ENCODE measurements around the gene COTL1.

Gene COTL1, protein sequence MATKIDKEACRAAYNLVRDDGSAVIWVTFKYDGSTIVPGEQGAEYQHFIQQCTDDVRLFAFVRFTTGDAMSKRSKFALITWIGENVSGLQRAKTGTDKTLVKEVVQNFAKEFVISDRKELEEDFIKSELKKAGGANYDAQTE

DNA sequence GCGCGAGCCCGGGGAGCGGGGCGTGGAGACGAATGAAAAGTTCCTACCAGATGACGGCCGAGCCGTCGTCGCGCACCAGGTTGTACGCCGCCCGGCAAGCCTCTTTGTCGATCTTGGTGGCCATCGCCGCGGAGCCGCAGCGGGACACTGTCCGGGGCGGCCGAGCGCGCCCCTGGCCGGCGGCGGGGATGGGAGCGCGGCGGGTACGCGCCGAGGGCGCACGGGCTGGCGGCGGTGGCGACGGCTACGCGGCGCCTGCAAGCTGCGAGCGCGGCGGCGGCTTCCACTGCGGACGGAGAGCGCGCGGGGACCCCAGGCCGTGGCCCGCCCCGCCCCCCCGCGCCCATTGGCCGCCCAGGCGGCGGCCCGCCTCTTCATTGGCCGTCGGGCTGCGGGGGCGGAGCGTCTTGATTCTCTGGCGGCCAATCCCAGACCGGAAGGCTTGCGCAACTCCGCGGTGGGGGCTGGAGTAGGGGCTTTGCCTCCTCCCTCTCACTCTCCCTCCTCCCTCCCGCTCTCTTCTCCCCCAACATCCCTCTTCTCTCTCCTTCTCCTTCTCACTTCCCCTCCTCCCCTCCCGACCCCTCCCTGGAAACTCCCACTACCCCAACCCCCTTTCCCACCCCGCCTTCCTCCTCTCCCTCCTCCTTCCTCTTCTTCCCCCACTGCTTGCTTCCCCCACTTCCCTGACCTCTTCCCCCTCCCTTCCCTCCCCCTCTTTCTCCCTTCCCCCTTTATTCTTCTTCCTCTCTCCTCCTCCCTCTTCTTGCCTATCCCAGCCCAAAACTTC lies at the start of gene COTL1:
Gene COTL1 (minus strand): TSS at position 288 of the 790 bp plus-strand sequence. CDS start 164 bp downstream, at position 124.
- DNase-seq: peak; percentile 98

DNA sequence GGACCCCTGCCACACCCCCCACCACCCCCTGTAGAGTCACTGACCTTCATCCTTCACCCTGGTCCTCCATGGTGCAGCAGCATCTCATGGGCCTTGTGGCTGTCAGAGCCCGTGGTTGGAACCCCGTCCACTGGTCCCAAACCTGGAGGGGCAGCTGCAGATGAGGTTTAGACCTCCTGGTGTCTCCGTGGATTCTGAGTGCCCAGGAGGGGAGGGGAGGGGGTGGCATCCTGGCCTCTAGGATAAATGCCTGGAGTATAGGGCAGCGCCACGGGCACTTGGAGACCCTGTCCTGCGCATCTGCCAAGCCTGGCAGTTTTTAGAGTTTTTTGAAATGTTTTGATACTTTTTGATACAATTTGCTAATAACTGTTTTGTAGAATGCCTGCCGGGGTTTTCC lies 48.0 kb upstream of the COTL1 start:
- no peak for DNase-seq

DNA sequence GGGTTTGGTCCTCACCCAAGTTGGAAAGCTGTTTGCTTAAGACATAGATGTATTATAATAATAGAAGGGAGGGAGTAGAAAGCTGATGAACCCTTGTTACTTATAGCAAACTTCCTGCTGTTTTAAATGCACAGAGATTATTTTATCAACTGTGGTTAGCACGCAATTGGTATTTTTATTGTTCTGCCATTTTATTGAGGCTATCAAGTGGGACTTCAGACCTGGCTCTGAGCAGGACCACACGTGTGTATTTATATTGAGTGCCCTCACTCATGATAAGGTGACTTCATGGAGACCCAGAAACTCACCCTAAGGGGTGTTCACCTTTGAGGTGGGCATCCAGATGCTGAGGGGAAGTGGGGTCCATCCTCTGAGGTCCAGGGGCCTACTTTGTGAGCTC lies 47.5 kb upstream of the COTL1 start:
- DNase-seq: no peak

DNA sequence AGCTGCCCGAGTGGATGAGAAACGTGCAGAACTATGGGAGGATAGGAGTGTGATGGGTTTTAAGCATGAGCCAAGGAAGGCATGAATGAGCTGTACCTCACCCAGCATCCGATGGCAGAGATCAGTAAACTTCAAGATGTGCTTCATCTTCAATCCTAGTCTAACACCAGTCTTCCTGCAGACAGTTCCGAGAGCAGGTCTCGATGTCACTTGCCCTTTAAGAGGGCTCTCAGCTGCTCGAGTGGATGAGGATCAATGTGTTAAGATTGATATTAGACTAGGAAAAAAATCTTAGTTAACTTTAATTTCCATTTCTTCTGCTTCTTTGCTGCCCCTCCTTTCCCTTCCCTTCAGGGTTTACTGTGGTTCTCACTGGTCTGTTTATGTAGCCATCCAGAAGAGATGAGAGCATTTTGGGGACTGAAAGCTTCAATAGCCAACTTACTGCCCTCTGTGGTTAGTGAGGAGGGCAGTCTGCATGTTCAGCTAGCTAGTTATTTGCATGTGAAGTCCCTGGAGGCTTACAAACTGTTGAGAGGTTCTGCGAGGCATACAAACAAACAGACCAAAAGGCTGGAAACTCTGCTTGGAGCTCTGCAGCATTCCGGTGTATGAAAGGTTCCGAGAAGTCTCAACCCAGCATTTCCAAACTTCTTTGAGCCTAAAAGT lies 45.7 kb upstream of the COTL1 start:
- no peak for DNase-seq

DNA sequence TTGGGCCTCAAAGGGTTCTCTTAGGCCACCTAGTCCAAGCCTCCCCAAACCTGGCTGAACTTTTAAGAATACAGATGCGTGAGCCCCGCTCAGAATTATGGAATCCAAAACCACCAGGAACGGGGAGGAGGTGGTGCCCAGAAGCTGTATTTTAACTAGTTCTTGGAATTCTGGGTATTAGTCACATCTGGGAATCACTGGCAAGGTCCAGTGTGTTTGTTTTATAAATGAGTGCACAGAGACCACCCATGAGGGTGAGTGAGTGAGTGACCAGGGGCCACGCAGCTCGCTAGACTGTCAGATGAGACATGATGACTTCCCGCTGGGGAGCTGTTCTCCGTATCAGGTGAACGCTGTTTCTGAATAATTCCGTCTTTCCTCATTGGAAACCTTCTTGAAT lies 44.6 kb upstream of the COTL1 start:
- no peak for DNase-seq

DNA sequence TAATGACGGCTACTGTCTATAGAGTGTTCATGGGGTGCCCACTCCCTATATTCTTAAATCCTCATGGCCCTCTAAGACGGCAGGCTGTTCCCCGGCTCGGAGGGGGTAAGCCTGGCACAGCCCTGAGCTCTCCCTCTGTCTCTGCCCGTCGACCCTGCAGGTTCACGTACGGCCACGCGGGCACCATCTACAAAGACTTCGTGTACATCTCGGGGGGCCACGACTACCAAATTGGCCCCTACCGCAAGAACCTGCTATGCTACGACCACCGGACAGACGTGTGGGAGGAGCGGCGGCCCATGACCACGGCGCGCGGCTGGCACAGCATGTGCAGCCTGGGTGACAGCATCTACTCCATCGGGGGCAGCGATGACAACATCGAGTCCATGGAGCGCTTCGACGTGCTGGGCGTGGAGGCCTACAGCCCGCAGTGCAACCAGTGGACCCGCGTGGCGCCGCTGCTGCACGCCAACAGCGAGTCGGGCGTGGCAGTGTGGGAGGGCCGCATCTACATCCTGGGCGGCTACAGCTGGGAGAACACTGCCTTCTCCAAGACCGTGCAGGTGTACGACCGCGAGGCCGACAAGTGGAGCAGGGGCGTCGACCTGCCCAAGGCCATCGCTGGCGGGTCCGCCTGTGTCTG lies 43.7 kb upstream of the COTL1 start:
- DNase-seq: no peak

DNA sequence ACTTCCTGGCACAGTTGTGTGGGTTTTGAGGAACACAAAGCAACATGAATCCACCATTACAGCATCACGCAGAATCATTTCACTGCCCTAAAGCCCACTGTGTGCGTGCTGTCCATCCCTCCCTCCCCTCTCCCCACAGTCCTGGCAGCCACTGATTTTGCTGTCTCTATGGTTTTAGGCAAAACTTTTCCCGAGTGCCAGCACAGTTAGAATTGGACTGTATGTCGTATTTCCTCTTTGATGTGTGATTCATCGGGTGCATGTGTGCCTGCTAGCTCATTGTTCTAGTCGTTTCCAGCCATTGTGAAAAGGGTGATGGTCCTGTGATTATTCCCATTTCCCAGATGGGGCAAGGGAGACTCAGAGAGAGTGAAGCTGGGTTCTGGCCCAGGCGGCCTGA lies 43.1 kb upstream of the COTL1 start:
- no peak for DNase-seq

DNA sequence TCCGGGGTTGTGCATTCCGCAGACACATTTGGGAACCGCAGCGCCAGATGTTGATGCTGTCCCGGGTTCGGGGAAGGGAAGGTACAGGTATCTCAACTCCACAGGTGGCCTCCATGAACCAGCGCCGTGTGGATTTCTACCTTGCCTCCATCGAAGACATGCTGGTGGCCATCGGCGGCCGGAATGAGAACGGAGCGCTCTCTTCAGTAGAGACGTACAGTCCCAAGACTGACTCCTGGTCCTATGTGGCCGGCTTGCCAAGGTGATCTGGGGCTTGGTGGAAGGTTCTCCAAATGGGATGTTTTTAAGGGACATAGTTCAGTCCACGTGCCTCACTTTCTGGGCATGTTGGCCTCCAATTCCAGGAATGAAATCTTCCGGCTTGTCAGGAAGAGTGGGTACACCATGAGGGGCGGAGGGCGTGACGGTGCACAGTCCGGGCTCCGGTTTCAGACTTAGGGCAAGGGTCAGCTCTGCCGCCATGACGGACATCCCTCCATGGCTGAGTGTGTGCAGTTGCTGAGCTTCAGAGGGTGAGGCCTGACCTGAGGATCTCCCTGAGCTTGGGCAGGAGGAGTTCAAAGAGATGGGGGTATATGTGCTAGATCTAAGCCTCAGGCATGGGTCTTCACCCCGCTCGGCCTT lies 41.9 kb upstream of the COTL1 start:
- DNase-seq: no peak

DNA sequence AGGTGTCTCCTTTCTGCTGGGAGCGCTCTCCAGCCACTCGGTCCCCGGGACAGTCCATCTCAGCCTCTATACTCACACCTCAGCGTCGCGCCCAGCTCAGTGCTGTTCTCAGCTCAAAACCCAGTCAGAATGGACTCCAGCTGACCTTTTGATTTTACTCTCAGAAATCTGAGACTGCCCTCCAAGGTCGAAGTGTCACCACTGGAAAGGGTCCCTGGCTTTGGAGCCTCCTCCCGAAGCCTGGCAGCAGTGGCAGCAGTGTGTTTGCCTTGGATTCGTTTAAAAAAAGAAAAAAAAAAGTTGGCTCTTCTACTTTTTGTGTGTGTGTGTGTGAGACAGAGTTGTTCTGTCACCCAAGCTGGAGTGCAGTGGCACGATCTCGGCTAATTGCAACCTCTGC lies 40.8 kb upstream of the COTL1 start:
- no peak for DNase-seq

DNA sequence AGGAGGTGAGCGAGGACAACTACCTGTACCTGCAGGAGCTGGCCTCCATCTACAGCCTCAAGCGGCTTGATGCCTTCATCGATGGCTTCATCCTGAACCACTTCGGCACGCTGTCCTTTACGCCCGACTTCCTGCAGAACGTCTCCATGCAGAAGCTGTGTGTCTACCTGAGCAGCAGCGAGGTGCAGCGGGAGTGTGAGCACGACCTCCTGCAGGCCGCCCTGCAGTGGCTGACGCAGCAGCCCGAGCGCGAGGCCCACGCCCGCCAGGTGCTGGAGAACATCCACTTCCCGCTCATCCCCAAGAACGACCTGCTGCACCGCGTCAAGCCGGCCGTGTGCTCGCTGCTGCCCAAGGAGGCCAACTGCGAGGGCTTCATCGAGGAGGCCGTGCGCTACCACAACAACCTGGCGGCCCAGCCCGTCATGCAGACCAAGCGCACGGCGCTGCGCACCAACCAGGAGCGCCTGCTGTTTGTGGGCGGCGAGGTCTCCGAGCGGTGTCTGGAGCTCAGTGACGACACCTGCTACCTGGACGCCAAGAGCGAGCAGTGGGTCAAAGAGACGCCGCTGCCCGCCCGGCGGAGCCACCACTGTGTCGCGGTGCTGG lies 39.5 kb upstream of the COTL1 start:
- no peak for DNase-seq

DNA sequence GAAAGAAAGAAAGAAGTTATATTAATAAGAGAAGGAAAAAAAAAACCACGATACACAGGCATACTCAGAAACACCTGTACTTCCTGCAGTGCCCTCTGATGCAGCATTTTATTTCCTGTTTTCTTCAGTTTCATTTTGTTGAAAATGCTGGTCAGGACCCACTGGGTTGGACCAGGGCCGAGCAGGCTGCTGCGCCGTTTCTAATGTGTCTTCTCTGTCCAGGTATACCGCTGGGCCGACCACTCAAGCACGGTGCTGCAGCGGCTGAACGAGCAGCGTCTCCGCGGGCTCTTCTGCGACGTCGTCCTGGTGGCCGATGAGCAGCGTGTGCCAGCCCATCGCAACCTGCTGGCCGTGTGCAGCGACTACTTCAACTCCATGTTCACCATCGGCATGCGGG lies 38.8 kb upstream of the COTL1 start:
- DNase-seq: no peak

DNA sequence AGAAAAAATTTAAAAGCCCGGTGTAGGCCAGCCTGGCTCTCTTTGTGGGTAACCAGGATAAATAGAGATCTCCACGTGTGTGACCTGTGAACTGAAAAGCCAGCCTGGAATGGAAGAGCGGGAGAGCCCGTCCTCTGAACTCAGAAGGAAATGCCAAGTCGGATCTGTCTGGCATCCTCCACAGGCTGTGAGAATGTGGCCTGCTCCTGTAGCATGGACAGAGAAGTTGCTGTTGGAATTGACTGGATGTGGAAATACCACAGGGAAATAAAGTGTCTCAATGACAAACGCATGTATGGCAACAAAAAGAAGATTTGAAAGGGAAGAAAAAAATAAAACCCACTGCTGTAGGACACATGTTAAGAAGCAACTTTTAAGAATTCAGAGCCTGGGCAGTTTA lies 37.1 kb upstream of the COTL1 start:
- DNase-seq: no peak

DNA sequence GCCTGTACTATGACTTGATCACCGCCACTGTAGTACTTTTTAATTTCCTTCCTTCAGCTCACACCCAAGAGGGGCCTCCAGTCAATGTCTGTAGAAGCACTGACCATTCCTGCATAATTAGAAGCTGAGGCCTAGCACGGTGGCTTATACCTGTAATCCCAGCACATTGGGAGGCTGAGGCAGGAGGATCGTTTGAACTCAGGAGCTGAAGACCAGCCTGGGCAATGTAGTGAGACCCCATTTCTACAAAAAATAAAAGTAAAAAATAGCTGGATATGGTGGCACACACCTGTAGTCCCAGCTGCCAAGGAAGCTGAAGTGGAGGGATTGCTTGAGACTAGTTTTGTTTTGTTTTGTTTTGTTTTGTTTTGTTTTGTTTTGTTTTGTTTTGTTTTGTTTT lies 36.4 kb upstream of the COTL1 start:
- DNase-seq: no peak

DNA sequence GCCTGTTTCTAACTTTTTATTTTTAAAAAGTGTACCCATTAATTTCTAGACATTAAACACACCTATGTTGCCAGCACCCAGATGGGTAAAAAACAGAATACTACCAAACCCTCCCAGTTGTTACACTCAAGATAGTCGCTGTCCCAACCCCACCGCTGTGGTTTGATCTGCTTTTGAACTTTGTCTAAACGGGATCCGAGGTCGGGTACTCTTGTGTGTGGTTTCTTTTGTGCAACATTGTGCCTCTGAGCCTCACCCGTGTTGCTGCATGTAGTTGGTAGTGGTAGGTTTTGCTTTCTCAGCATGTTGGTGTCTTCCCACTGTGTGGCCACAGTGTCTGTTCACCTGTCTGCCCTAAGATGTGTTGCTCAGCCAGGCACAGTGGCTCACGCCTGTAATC lies 34.7 kb upstream of the COTL1 start:
- no peak for DNase-seq

DNA sequence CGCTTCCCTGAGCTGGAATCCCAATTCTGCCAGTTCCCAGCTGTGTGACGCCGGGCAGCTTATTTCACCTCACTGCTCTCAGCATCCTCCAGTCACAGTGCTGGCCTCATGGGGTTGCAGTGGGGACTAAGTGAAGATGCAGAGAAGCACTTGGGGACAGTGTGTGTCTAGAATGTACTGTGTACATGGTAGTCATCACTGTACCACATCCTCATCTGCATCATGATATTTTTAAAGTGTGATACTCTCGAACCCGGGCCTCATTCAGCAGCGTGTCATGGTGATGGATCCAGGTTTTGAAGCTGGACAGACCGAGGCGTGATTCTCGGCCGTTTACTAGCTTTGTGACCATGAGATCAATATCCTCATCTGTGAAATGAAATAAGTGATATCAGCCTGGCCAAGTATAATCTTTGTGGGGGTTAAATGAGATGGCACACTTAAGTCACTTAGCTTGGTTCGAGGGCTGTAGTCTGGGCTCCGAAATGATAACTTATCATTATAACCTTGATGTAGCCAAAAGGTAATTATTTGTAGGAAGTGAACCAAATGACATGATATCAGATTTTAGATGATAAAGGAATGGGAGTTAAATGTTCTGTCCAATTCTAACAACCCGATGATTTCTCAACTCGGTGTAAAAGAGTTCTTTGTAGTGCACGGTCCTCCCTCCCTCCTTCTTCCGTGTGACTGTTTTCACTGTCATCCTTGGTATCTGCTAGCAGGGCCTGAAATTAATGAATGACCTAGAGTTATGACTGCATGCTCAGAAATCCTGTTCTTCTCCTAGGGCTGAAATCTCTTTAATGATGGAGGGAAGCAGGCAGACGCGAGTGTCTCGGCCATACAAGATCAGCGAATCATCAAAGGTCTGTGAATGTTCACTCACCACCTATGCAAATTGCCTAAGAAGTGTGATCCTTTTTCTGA lies 32.4 kb upstream of the COTL1 start:
- no peak for DNase-seq

DNA sequence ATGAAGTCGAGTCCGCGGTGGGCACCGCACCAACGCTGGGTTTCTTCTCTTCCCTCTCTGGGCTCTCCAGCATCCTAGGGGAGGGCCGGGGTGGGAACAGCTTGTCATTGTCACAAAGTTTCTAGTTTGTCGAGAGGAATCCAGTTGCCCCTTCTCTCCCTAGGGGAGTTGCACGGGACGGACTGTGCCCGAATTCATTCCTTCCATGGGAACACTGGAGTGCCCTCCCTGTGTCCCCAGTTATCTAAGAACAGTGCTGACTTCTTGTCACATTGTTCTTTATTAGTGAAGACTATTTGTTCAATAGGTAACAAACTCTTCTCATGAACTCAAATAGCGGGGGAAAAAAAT lies 31.6 kb upstream of the COTL1 start:
- no peak for DNase-seq

DNA sequence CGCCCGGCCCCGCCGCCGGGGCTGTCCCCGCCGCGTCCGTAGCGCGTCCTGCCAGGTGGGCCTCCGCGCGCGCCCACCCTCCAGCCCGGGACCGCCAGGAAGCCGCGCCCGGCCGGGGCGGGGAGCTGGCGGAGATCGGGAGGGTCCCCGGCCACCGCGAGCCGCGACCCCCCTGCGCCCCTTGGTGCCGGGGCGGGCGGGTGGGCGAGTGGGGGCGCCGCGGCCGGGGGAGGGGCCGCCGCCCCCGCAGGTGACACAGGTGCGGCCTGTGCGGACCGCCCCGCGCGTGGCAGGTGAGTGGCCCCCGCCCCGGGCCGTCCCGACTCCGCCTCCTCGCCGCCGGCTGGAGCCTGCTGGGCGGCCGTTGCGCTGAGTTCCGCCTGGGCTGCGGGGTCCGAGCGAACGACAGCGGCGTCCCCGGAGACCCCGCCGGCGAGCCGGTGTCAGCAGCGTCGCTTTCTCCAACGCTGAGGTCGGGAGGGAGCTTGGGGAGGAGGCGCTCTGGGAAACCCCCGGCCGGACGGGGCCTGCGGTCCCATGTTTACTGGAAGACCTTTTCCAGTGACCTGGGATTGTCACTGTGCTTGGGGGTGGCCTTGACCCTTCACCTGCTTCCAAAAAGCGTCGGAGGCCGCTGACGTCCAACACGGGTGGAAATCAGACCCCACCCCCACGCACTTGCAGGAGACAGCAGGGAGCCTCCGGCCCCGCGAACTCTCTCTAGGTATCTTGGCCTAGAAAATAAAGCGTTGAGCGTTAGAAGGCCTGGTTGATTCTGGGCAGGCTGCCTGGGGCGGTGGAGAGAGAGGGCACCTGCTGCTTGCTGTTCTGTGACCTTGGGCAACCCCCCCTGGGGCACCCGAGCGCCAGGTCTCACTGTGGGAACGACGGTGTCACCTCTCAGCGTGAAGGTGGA lies 31.0 kb upstream of the COTL1 start:
- peak; percentile 53 for DNase-seq

DNA sequence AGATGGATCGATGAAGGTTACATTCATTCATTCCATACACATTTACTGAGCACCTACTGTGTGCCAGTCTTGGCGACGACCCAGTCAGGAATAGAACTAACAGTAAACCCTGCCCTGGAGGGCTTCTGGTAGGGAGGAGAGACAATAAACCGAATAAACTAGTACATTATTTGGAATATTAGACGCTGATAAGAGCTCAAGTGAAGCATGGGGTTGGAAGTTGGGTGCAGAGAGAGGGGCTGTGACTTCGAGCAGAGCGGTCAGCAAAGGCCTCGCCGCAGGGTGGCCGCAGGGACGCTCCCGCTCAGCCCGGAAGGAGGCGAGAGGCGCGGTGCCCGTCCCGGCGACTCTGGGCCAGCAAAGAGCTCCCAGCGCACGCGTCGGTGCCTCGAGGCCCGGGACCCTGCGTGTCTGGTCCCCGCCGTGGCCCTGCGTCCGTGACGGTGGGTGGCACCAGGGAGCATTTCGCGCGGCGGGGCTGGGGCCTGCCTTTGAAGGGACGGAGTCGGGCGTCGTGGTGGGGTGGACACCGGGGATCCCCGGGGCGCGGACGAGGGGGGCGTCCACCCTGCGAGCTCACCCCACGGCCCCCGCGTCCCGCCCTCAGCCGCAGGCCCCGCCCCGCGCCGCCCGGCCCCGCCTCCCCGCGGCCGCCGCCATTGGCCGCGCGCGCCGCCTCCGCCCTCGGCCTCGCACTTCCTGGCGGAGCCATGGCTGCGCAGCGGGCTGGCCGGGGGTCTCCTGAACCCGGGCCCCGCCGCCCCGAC lies 30.1 kb upstream of the COTL1 start, which contains the start of gene KLHL36:
Gene KLHL36 (plus strand): TSS at position 684 of the 767 bp plus-strand sequence. CDS start 2,357 bp downstream, outside the sequence.
- peak; percentile 78 for DNase-seq

DNA sequence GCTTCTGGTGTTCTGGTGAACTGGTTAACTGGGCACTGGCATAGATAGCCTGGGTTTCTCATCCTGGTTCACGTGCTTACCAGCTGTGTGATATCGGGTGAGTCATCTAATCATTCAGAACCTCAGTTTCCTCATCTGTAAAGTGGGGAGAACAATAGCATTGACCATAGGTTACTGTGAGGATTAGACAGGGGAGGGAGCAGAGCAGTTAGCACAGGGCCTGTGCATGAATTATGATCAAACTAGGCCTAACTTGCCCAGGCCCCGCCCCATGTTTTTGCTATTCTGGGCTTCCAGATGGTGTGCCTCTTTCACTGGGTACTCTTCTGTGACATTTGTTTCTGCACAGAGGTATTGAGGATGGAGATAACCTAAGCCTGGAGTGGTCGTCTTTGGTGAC lies 25.8 kb upstream of the COTL1 start:
- no peak for DNase-seq

DNA sequence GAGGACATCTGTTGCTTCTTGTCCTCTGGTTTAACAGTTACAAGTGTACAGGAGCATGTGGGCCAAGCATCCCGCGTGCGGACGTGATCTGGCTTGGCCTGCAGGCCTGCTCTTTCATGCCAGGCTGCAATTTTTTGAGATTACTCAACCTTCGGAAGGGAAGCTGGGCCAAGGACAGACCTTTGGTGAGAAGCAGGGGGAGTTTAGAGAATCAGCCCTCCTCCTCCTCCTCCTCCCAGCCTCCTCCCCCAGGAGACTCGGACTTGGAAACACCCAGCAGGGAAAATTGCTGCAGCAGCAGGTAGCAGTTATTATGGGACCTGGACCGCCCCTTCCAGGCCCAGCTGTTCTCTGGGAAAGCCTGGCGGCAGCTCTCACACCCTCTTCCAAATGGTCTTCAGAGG lies 25.3 kb upstream of the COTL1 start:
- DNase-seq: peak; percentile 65
